Erythroblast (primary cell): Measurements from ENCODE around the gene SUPT6H.
"Not testable (repeated sequence)": the region's sequence is repeated elsewhere in the genome, so short reads cannot be mapped to it uniquely, and the experiment has no call there.

Experiments
- DNase-seq, 2 experiments: peaks; one replicate each; lab custom pipeline; 2025; lab: John Stamatoyannopoulos, UW
- GATA1 ChIP-seq: IDR thresholded peaks from 2 replicates; pipeline ENCODE4 v1.6.1; 2011; ENCODE audit warnings: low read depth, mild to moderate bottlenecking, control low read depth, low read length, moderate library complexity
- POLR2A ChIP-seq: IDR thresholded peaks from 2 replicates; pipeline ENCODE4 v1.6.1; 2011; ENCODE audit warnings: mild to moderate bottlenecking, low read length

Gene SUPT6H

DNA sequence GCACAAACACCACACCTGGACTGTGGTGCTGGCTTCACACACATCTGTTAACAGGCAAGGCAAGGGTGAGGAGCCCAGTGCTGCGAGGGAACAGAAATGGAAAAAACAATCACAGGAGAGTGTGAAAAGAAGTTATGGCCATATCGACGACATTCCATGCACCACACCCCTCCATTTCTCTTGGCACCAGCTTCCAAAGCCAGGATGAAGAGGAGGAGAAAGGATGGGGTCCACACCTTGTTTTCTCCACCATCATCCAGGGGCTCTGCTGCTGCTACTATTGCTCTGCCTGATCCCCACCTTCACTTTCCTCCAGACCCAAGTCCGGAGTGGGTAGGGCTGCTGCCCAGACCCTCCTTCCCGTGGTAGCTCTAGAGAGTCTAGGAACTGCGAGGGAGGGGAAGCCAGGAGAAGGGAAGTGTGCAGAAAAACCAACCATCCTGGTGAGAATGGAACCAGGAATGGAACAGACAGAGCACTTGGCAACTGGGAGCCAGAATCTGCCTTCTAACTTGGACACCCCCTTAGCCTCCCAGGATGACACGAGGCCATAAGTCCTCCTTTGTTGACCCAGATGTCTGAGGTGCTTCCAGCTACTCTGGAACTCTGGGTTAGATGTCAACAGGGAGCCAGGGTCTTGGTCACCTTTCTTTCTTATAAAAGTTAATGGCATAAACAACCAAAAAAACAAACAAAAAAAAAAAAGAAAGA, 50.9 kb downstream of the SUPT6H start:
- no peak for TF ChIP-seq POLR2A
- no peak for DNase-seq

GRCh38 chr17:28714281-28714680, 52.3 kb downstream of the SUPT6H start:
- no peak for DNase-seq
- TF ChIP-seq GATA1 (no peak), POLR2A (no peak)

GRCh38 chr17:28715217-28715616, 53.2 kb downstream of the SUPT6H start:
- DNase-seq, result no peak
- TF ChIP-seq GATA1, result no peak
- no peak for TF ChIP-seq POLR2A

DNA sequence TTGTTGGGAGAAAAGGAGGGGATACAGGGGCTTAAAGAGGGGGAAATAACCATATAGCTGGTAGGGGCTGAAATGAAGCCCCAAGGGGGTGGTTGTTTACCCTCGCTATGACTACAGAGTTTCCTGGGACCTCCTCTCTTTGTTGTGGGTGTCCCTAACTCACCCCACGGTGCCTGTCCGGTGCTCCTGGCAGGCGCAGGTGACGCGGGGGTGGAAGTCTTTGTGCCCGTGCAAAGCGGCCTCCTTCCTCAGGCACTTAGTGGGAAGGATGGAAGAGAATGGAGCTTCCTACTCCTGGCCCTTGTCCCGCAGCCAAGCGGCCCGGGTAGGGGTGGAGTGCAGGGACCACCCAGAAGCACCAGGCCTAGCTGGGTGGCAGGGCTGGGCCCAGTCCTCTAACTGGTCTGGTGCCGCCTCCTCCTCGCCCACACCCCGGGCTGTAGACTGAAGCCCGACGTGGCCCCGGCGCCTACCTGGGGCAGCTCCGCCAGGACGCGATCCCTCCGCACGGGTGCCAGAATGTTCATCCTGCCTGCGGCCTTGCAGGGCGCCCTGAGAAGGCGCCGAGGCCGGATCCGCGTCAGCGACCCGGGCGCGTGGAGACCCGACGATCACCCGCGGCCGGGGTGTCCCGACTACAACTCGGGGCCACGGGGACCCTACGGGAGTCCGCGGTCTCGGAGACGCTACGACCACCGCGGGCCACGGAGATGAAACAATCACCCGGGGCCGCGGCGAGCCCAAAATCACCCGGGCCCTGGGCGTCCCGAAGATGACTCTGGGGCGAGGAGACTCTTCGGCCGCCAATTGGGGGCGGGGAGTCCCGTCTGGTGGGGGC, 55.0 kb downstream of the SUPT6H start:
- TF ChIP-seq POLR2A (no peak), GATA1 (no peak)

DNA sequence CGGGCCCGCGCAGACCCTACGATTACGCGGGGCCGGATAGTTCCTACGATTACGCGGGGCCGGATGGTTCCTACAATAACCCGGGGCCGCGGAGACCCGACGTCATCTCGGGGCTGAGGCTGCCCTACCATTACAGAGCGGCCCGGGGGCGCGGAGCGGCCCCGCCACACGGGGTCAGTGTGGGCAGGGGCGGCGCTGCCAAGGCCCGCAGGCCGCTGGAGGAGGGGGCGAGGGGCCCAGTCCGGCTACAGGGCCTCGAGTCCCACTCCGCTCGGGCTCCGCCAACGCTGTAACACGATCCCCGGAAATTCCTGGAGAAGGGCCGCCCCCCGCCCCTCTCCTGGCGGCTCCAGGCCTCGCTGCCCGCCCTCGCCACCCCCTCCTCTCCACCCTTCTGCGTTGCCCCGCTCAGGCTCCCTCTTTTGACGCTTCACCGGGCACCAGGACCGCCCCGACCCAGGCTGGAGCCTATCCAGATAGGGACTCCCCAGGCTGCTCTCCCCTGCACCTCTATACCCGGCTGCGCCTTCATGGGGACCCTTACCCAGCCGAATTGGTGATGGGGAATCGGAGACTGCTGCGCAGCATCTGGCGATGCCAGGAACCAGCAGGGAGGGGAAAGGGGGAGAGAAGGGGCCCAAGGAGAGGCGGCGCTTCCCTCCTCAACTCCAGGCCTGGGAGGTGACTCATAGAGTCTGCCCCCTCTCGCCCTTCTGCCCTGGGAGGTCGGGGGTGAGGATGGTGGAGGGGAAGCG, 55.8 kb downstream of the SUPT6H start, which contains the start of gene RAB34:
Gene RAB34, minus strand, starts transcription at position 291 of the 755 bp plus-strand sequence. CDS start 602 bp downstream, outside the sequence.
- TF ChIP-seq GATA1, result no peak
- TF ChIP-seq POLR2A, result no peak
- DNase-seq, result peak in 1 of 2 experiments; percentile 17

More for the DNA sequence above, 55.0 kb downstream of the SUPT6H start:
- no peak for DNase-seq

- TF ChIP-seq POLR2A, result no peak
- TF ChIP-seq GATA1, result no peak
Measured at GRCh38 chr17:28718333-28719020, 56.5 kb downstream of the SUPT6H start.

GRCh38 chr17:28719021-28719433, 57.0 kb downstream of the SUPT6H start:
- TF ChIP-seq GATA1, result no peak
- TF ChIP-seq POLR2A, result no peak
- peak in 1 of 2 experiments; percentile 63 for DNase-seq

More at GRCh38 chr17:28718333-28719020, 56.5 kb downstream of the SUPT6H start:
- no peak for DNase-seq

- peak; percentile 53 to 65 for DNase-seq
- peak; percentile 70 for TF ChIP-seq POLR2A
- no peak for TF ChIP-seq GATA1
Measured at GRCh38 chr17:28720247-28720996, 58.4 kb downstream of the SUPT6H start.

DNA sequence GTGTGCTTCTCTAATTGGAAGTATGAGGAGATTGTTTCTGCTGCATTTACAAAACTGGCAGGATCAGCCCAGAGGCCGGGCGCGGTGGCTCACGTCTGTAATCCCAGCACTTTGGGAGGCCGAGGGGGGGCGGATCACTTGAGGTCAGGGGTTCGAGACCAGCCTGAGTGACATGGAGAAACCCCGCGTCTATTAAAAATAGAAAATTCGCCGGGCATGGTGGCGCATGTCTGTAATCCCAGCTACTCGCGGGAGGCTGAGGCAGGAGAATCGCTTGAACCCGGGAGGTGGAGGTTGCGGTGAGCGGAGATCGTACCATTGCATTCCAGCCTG, 59.0 kb downstream of the SUPT6H start:
- not testable (repeated sequence) for DNase-seq

- no peak for DNase-seq
- no peak for TF ChIP-seq POLR2A
- no peak for TF ChIP-seq GATA1
Measured at GRCh38 chr17:28722417-28723158, 60.6 kb downstream of the SUPT6H start.

- DNase-seq, result no peak
- TF ChIP-seq GATA1, result no peak
- no peak for TF ChIP-seq POLR2A
Measured at GRCh38 chr17:28723159-28723835, 61.3 kb downstream of the SUPT6H start.

- not testable (repeated sequence) for DNase-seq
Measured at GRCh38 chr17:28723836-28724499, 62.0 kb downstream of the SUPT6H start.
